Liver (tissue), 9 donors: Measurements from ENCODE around the gene RANBP1. TPM values are rescaled to one million over a fixed set of nuclear protein-coding genes. Genes with fewer than 3 reads are reported as not detected.

ENCODE experiments used
- DNase-seq: peaks from one replicate; pipeline ENCODE4 v3.0.0-alpha.2; 2017; ENCODE audit warnings: low spot score
- H3K27ac ChIP-seq, 2 donors: one replicate each; pipeline ENCODE4 v1.7.0; 2013; ENCODE audit warnings: inconsistent platforms in 2 of 2, low read length in 2 of 2, control low read depth in 1 of 2, low read depth in 1 of 2, mild to moderate bottlenecking in 1 of 2
- H3K27me3 ChIP-seq, 4 donors: one replicate each; pipeline versions ENCODE4 v1.6.1 to v1.7.0; 2013; ENCODE audit warnings: low read length in 3 of 4, inconsistent platforms in 1 of 4, mild to moderate bottlenecking in 1 of 4, moderate library complexity in 1 of 4; ENCODE audit not compliant: control insufficient read depth in 4 of 4, insufficient read depth in 4 of 4
- H3K36me3 ChIP-seq, 4 donors: one replicate each; pipeline versions ENCODE4 v1.6.1 to v1.7.0; 2013; ENCODE audit warnings: low read length in 3 of 4, mild to moderate bottlenecking in 3 of 4, low read depth in 1 of 4, moderate library complexity in 1 of 4; ENCODE audit not compliant: control insufficient read depth in 4 of 4, insufficient read depth in 3 of 4
- H3K4me1 ChIP-seq, 4 donors: one replicate each; pipeline versions ENCODE4 v1.6.1 to v1.7.0; 2013; ENCODE audit warnings: low read length in 3 of 4, mild to moderate bottlenecking in 3 of 4, moderate library complexity in 1 of 4; ENCODE audit not compliant: control insufficient read depth in 4 of 4, insufficient read depth in 4 of 4
- H3K4me3 ChIP-seq, 3 donors: one replicate each; pipeline versions ENCODE4 v1.6.1 to v1.7.0; 2013; ENCODE audit warnings: low read length in 3 of 3, control low read depth in 1 of 3, low read depth in 1 of 3, mild to moderate bottlenecking in 1 of 3
- H3K9ac ChIP-seq, 2 donors: one replicate each; pipeline ENCODE4 v1.7.0; 2013; ENCODE audit warnings: low read length in 2 of 2, mild to moderate bottlenecking in 2 of 2, moderate library complexity in 2 of 2, control low read depth in 1 of 2, low read depth in 1 of 2
- H3K9me3 ChIP-seq, 4 donors: one replicate each; pipeline versions ENCODE4 v1.6.1 to v1.7.0; 2013; ENCODE audit warnings: low read length in 3 of 4; ENCODE audit not compliant: control insufficient read depth in 4 of 4
- ATF3 ChIP-seq: IDR thresholded peaks from 2 replicates; pipeline ENCODE4 v1.6.1; 2016; ENCODE audit warnings: antibody characterized with exemption
- CTCF ChIP-seq: fragments of 150-350 bp; IDR thresholded peaks from 2 replicates; pipeline ENCODE4 v1.5.1; 2017; ENCODE audit warnings: improper control_type of control experiment, low read depth, low read length; ENCODE audit not compliant: missing input control
- EGR1 ChIP-seq, 2 donors: IDR thresholded peaks; 2 replicates each; pipeline ENCODE4 v1.6.1; 2016 to 2018; ENCODE audit warnings: antibody characterized with exemption in 2 of 2, low read depth in 2 of 2
- FOXA1 ChIP-seq: IDR thresholded peaks from 2 replicates; pipeline ENCODE4 v1.6.1; 2016; ENCODE audit warnings: antibody characterized with exemption
- FOXA2 ChIP-seq: IDR thresholded peaks from 2 replicates; pipeline ENCODE4 v1.6.1; 2016; ENCODE audit warnings: antibody characterized with exemption
- GABPA ChIP-seq, 2 donors: IDR thresholded peaks in 1 of 2; conservative IDR thresholded peaks in 1 of 2; 2 replicates each; pipeline ENCODE4 v1.6.1; 2016; ENCODE audit warnings: antibody characterized with exemption in 2 of 2, mild to moderate bottlenecking in 1 of 2, moderate library complexity in 1 of 2
- HNF4A ChIP-seq, 2 donors: conservative IDR thresholded peaks; 2 replicates each; pipeline ENCODE4 v1.6.1; 2016; ENCODE audit warnings: antibody characterized with exemption in 2 of 2, mild to moderate bottlenecking in 2 of 2
- HNF4G ChIP-seq: IDR thresholded peaks from 2 replicates; pipeline ENCODE4 v1.6.1; 2016; ENCODE audit warnings: antibody characterized with exemption
- JUND ChIP-seq, 2 donors: IDR thresholded peaks; 2 replicates each; pipeline ENCODE4 v1.6.1; 2016; ENCODE audit warnings: antibody characterized with exemption in 2 of 2
- MAX ChIP-seq: IDR thresholded peaks from 2 replicates; pipeline ENCODE4 v1.6.1; 2016; ENCODE audit warnings: antibody characterized with exemption
- RAD21 ChIP-seq, 2 donors: IDR thresholded peaks; 2 replicates each; pipeline ENCODE4 v1.6.1; 2016; ENCODE audit warnings: antibody characterized with exemption in 2 of 2, mild to moderate bottlenecking in 2 of 2
- REST ChIP-seq: IDR thresholded peaks from 2 replicates; pipeline ENCODE4 v1.6.1; 2016; ENCODE audit warnings: antibody characterized with exemption, mild to moderate bottlenecking
- RXRA ChIP-seq, 2 donors: IDR thresholded peaks; 2 replicates each; pipeline ENCODE4 v1.6.1; 2017 to 2018; ENCODE audit warnings: antibody characterized with exemption in 2 of 2, mild to moderate bottlenecking in 1 of 2
- SP1 ChIP-seq: IDR thresholded peaks from 2 replicates; pipeline ENCODE4 v1.6.1; 2018; ENCODE audit warnings: antibody characterized with exemption, mild to moderate bottlenecking
- TAF1 ChIP-seq: conservative IDR thresholded peaks from 2 replicates; pipeline ENCODE4 v1.6.1; 2016; ENCODE audit warnings: antibody characterized with exemption, mild to moderate bottlenecking
- YY1 ChIP-seq: IDR thresholded peaks from 2 replicates; pipeline ENCODE4 v1.6.1; 2016; ENCODE audit warnings: antibody characterized with exemption, mild to moderate bottlenecking
- ZBTB33 ChIP-seq: IDR thresholded peaks from 2 replicates; pipeline ENCODE4 v1.6.1; 2016; ENCODE audit warnings: antibody characterized with exemption
- WGBS: extraction: QIAGEN DNeasy Blood & Tissue Kit; methylation state at CpG from one replicate; pipeline ENCODE4 v1.1.7; 2013; 5-methylcytosine and 5-hydroxymethylcytosine counted together
- polyA plus RNA-seq, 2 donors: library from polyadenylated mRNA; stranded (reverse) in 1 of 2; unstranded in 1 of 2; fragments of 200-250 nt in 1 of 2; fragments of >200 nt in 1 of 2; fragmentation: Nextera tagmentation in 1 of 2; extraction: Ambion mirVana in 1 of 2; gene quantifications; one replicate each; pipeline versions ENCODE4 v1.2.1 to v1.2.3, GENCODE V29; 2013 to 2015
- total RNA-seq, 2 donors: library from RNA; depleted of rRNA; stranded (reverse); fragments of >200 nt; gene quantifications; one replicate each; pipeline ENCODE4 v1.2.3, GENCODE V29; 2014
- donor health status: healthy.
- donor health status: healthy.
- donor health status: healthy.
- donor health status: healthy.
- donor health status: healthy.

Gene RANBP1
- total and polyA plus RNA-seq, 4 donors, result 62.3 to 102 (median 87.8) TPM

- TF ChIP-seq TAF1 (no peak), FOXA1 (no peak), RAD21 (IDR thresholded peaks at IDR 0.05) (no peak), YY1 (no peak)
- Histone ChIP-seq H3K4me1 (peaks cover 11 to 83% (median 74%) of the 10 kb centered on the region in 4 donors), H3K4me3 (no peak overlapping the region), H3K27ac (peak overlapping the region; percentile 3 to 66), H3K9ac (no peak overlapping the region), H3K9me3 (no peaks in the 10 kb centered on the region), H3K27me3 (no peaks in the 10 kb centered on the region), H3K36me3 (peaks cover 3 to 15% (median 4%) of the 10 kb centered on the region in 4 donors)
- 52% methylated on average over 2 of the region's 2 CpGs for WGBS
- DNase-seq, result no peak
Observed at GRCh38 chr22:20128619-20128901, 12.7 kb downstream of the RANBP1 start.

- Histone ChIP-seq H3K36me3 (peaks cover 0 to 10% (median 2%) of the 10 kb centered on the region in 4 donors), H3K4me1 (peaks cover 13 to 83% (median 73%) of the 10 kb centered on the region in 4 donors), H3K27ac (peak overlapping the region; percentile 18 to 66), H3K4me3 (no peak overlapping the region), H3K9ac (no peak overlapping the region), H3K9me3 (no peaks in the 10 kb centered on the region), H3K27me3 (no peaks in the 10 kb centered on the region)
- DNase-seq, result no peak
- TF ChIP-seq RXRA (IDR thresholded peaks at IDR 0.05) (peak; percentile 69 to 91), ATF3 (no peak), MAX (no peak), HNF4A (conservative IDR thresholded peaks at IDR 0.05) (peak; percentile 91 to 95), YY1 (peak; percentile 44), SP1 (peak; percentile 87), CTCF (peak; percentile 57), JUND (IDR thresholded peaks at IDR 0.05) (peak in 1 of 2 donors; percentile 38), ZBTB33 (no peak), RAD21 (IDR thresholded peaks at IDR 0.05) (peak; percentile 78 to 82), REST (no peak), HNF4G (peak; percentile 88), EGR1 (IDR thresholded peaks at IDR 0.05; ENCODE audit: low read depth in 2 of 2) (no peak), TAF1 (no peak), FOXA2 (peak; percentile 53), GABPA (IDR thresholded peaks at IDR 0.05 in 1 of 2, conservative IDR thresholded peaks at IDR 0.05 in 1 of 2) (peak in 1 of 2 donors; percentile 13)
- 23% methylated on average over 18 of the region's 18 CpGs for WGBS
Observed at GRCh38 chr22:20128902-20129746, 13.2 kb downstream of the RANBP1 start.
